ENCODE data around the gene NAP1L1.

Gene NAP1L1

GRCh38 chr12:76018672-76019071 lies 65.8 kb downstream of the NAP1L1 start:
- no peak overlapping the region for H3K27ac ChIP-seq

GRCh38 chr12:76018111-76018510 lies 66.4 kb downstream of the NAP1L1 start:
- H3K27ac ChIP-seq = no peak overlapping the region
- TF ChIP-seq, protein P1, sequence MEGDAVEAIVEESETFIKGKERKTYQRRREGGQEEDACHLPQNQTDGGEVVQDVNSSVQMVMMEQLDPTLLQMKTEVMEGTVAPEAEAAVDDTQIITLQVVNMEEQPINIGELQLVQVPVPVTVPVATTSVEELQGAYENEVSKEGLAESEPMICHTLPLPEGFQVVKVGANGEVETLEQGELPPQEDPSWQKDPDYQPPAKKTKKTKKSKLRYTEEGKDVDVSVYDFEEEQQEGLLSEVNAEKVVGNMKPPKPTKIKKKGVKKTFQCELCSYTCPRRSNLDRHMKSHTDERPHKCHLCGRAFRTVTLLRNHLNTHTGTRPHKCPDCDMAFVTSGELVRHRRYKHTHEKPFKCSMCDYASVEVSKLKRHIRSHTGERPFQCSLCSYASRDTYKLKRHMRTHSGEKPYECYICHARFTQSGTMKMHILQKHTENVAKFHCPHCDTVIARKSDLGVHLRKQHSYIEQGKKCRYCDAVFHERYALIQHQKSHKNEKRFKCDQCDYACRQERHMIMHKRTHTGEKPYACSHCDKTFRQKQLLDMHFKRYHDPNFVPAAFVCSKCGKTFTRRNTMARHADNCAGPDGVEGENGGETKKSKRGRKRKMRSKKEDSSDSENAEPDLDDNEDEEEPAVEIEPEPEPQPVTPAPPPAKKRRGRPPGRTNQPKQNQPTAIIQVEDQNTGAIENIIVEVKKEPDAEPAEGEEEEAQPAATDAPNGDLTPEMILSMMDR (conservative IDR thresholded peaks at IDR 0.05) = no peak
- no peak for TF ChIP-seq ZFX (IDR thresholded peaks at IDR 0.05)

More at GRCh38 chr12:76018672-76019071, 65.8 kb downstream of the NAP1L1 start:
- no peak for TF ChIP-seq ZFX (IDR thresholded peaks at IDR 0.05)
- TF ChIP-seq, protein P1 (conservative IDR thresholded peaks at IDR 0.05) = no peak

GRCh38 chr12:76014007-76014406 lies 70.5 kb downstream of the NAP1L1 start:
- no peak overlapping the region for H3K27ac ChIP-seq
- no peak for TF ChIP-seq ZFX (IDR thresholded peaks at IDR 0.05)
- TF ChIP-seq, protein P1 (conservative IDR thresholded peaks at IDR 0.05) = no peak

DNA sequence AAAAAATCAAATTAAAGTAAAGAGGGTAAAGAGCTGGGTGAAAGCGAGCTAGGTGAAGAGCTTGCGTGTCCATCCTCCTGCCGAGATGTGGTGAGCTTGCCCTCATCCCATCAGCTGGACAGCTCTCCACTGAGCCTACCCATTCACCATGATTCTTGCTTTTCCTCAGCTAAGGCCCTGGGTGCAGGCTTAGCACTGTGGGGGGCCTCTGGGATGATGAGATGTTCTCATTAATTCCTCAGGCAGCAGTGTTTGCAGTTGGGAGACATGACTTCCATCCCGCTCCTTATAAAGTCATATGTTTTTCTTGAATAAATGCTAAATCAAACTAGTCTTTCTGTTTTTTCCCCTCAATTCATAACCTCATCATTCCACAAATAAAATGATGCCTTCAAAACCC lies 70.9 kb downstream of the NAP1L1 start:
- TF ChIP-seq ZFX (IDR thresholded peaks at IDR 0.05) = no peak
- TF ChIP-seq, protein P1 (conservative IDR thresholded peaks at IDR 0.05) = no peak

GRCh38 chr12:76012644-76013043 lies 71.8 kb downstream of the NAP1L1 start:
- H3K27ac ChIP-seq = no peak overlapping the region
- TF ChIP-seq, protein P1 (conservative IDR thresholded peaks at IDR 0.05) = no peak
- no peak for TF ChIP-seq ZFX (IDR thresholded peaks at IDR 0.05)

More for the DNA sequence above, 70.9 kb downstream of the NAP1L1 start:
- no peak overlapping the region for H3K27ac ChIP-seq

DNA sequence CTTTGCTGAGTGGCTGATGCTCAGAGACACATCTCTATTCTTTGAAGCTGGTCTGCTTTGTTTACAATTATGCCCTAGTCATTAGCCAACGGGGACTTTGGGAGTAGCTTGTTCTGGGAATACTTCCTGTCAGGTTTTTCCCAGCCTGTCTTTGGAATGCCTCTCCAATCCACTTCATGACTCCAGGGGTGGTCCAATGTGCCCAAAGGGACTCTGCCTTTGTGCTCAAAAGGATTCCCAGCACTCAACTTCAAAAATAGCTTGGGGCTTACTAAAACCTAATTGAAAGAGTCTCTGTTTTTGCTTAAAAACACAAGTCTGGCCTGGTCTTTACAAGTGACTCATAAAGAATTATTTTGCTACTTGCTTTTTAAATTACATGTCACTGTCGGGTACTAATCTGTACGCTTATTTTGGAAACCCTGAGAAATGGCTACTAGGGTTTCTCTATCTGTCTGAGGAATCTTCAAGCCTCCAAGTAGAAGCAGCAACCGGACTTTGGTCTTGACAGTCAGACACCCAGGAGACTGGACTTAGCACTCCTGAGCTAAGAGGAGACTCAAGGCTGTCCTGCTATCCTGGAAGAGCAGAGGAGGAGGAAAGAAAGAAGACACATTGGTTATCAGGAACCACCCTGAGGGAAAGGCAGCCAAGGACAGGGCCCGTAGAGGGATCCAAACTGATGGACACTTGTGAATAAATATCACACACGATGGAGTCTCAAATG lies 73.6 kb downstream of the NAP1L1 start:
- no peak for TF ChIP-seq ZFX (IDR thresholded peaks at IDR 0.05)
- TF ChIP-seq, protein P1 (conservative IDR thresholded peaks at IDR 0.05) = no peak
- H3K27ac ChIP-seq = no peak overlapping the region

- no peak overlapping the region for H3K27ac ChIP-seq
- TF ChIP-seq, protein P1 (conservative IDR thresholded peaks at IDR 0.05) = no peak
- no peak for TF ChIP-seq ZFX (IDR thresholded peaks at IDR 0.05)
Observed at GRCh38 chr12:76008428-76008827, 76.1 kb downstream of the NAP1L1 start.

Data from C4-2B (cell line).